HepG2 (cell line): ENCODE results near the gene FXR2. TPM values are rescaled to one million over a fixed set of nuclear protein-coding genes. Genes with fewer than 3 reads are reported as not detected.

Source experiments
- MTF2 ChIP-seq: sonication (generic); formaldehyde crosslinking; IDR thresholded peaks from 2 replicates; pipeline ENCODE4 v1.5.0; 2020; ENCODE audit warnings: missing genetic modification reagents, borderline replicate concordance
- NCOR1 ChIP-seq: fragments of 200-600 bp; sonication (generic); IDR thresholded peaks from 2 replicates; pipeline ENCODE4 v1.7.0; 2017; ENCODE audit warnings: antibody characterized with exemption, low read length, borderline replicate concordance
- NPAS2 ChIP-seq: sonication (generic); formaldehyde crosslinking; IDR thresholded peaks from 2 replicates; pipeline ENCODE4 v1.8.0; 2022; ENCODE audit warnings: mild to moderate bottlenecking, missing genetic modification reagents, borderline replicate concordance
- SAP130 ChIP-seq: IDR thresholded peaks from 2 replicates; pipeline ENCODE4 v1.6.1; 2016; ENCODE audit warnings: low read depth
- SMAD1 ChIP-seq: sonication (generic); formaldehyde crosslinking; IDR thresholded peaks from 2 replicates; pipeline ENCODE4 v1.4.0; 2020; ENCODE audit warnings: missing genetic modification reagents, low read depth, mild to moderate bottlenecking, borderline replicate concordance
- TCF7 ChIP-seq: sonication (generic); IDR thresholded peaks from 2 replicates; pipeline ENCODE4 v1.6.1; 2016; ENCODE audit warnings: antibody characterized with exemption, low read depth
- ZNF101 ChIP-seq: sonication (generic); formaldehyde crosslinking; IDR thresholded peaks from 2 replicates; pipeline ENCODE4 v1.4.0; 2020; ENCODE audit warnings: mild to moderate bottlenecking, low read depth, missing genetic modification reagents, borderline replicate concordance
- ZNF572 ChIP-seq: sonication (generic); formaldehyde crosslinking; IDR thresholded peaks from 2 replicates; pipeline ENCODE4 v1.5.1; 2020; ENCODE audit warnings: mild to moderate bottlenecking, missing genetic modification reagents
- ZNF709 ChIP-seq: sonication (generic); formaldehyde crosslinking; IDR thresholded peaks from 2 replicates; pipeline ENCODE4 v1.5.0; 2020; ENCODE audit warnings: mild to moderate bottlenecking, missing genetic modification reagents
- ZNF768 ChIP-seq: sonication (generic); formaldehyde crosslinking; IDR thresholded peaks from 2 replicates; pipeline ENCODE4 v1.4.0; 2020; ENCODE audit warnings: missing genetic modification reagents
- polyA plus RNA-seq, 8 experiments: library from polyadenylated mRNA; depleted of rRNA in 3 of 8; stranded (reverse) in 7 of 8; unstranded in 1 of 8; fragments of >200 nt; fragmentation: Illumina TruSeq in 4 of 8; extraction: Trizol in 4 of 8; gene quantifications; 2 replicates each; pipeline versions ENCODE4 v1.2.1 to v1.2.3, GENCODE V29; 2011 to 2016; ENCODE audit warnings: low read depth in 4 of 8, missing spikeins in 1 of 8, mixed read lengths in 1 of 8; ENCODE audit not compliant: insufficient read depth in 1 of 8
- total RNA-seq, 5 experiments: library from RNA; depleted of rRNA; stranded (reverse); fragments of >200 nt; fragmentation: Illumina TruSeq; extraction: Trizol; gene quantifications; 2 replicates each; pipeline ENCODE4 v1.2.3, GENCODE V29; 2016; ENCODE audit warnings: low read depth in 1 of 5
- TF ChIP-seq, protein P1 (sequence below): sonication (generic); formaldehyde crosslinking; IDR thresholded peaks from one replicate; pipeline ENCODE4 v1.5.1; 2020; ENCODE audit warnings: mild to moderate bottlenecking, missing genetic modification reagents; ENCODE audit errors: not compliant biosample characterization
- TF ChIP-seq, protein P2 (sequence below): sonication (generic); formaldehyde crosslinking; IDR thresholded peaks from 2 replicates; pipeline ENCODE4 v1.4.0; 2020; ENCODE audit warnings: missing genetic modification reagents, borderline replicate concordance
- TF ChIP-seq, protein P3 (sequence below): sonication (generic); formaldehyde crosslinking; conservative IDR thresholded peaks from 2 replicates; pipeline ENCODE4 v1.4.0; 2020; ENCODE audit warnings: mild to moderate bottlenecking, missing genetic modification reagents, moderate library complexity

Gene FXR2
- total and polyA plus RNA-seq, 2 of the 13 experiments (the other 11 are each of a cell fraction or from before 2014, with no cell fraction given) = 20.9 to 24.4 TPM

DNA sequence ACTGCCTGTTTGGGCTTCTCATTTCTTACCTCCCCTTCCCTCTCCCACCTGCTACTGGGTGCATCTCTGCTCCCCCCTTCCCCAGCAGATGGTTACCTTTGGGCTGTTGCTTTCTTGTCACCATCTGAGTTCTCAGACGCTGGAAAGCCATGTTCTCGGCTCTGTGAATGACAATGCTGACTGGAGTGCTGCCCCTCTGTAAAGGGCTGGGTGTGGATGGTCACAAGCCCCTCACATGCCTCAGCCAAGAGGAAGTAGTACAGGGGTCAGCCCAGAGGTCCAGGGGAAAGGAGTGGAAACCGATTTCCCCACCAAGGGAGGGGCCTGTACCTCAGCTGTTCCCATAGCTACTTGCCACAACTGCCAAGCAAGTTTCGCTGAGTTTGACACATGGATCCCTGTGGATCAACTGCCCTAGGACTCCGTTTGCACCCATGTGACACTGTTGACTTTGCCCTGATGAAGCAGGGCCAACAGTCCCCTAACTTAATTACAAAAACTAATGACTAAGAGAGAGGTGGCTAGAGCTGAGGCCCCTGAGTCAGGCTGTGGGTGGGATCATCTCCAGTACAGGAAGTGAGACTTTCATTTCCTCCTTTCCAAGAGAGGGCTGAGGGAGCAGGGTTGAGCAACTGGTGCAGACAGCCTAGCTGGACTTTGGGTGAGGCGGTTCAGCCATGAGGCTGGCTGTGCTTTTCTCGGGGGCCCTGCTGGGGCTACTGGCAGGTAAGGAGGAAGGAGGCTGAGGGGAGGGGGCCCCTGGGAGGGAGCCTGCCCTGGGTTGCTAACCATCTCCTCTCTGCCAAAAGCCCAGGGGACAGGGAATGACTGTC lies 35.5 kb downstream of the FXR2 start, which contains the start of gene CD68 (continued):
- TF ChIP-seq, protein P1, sequence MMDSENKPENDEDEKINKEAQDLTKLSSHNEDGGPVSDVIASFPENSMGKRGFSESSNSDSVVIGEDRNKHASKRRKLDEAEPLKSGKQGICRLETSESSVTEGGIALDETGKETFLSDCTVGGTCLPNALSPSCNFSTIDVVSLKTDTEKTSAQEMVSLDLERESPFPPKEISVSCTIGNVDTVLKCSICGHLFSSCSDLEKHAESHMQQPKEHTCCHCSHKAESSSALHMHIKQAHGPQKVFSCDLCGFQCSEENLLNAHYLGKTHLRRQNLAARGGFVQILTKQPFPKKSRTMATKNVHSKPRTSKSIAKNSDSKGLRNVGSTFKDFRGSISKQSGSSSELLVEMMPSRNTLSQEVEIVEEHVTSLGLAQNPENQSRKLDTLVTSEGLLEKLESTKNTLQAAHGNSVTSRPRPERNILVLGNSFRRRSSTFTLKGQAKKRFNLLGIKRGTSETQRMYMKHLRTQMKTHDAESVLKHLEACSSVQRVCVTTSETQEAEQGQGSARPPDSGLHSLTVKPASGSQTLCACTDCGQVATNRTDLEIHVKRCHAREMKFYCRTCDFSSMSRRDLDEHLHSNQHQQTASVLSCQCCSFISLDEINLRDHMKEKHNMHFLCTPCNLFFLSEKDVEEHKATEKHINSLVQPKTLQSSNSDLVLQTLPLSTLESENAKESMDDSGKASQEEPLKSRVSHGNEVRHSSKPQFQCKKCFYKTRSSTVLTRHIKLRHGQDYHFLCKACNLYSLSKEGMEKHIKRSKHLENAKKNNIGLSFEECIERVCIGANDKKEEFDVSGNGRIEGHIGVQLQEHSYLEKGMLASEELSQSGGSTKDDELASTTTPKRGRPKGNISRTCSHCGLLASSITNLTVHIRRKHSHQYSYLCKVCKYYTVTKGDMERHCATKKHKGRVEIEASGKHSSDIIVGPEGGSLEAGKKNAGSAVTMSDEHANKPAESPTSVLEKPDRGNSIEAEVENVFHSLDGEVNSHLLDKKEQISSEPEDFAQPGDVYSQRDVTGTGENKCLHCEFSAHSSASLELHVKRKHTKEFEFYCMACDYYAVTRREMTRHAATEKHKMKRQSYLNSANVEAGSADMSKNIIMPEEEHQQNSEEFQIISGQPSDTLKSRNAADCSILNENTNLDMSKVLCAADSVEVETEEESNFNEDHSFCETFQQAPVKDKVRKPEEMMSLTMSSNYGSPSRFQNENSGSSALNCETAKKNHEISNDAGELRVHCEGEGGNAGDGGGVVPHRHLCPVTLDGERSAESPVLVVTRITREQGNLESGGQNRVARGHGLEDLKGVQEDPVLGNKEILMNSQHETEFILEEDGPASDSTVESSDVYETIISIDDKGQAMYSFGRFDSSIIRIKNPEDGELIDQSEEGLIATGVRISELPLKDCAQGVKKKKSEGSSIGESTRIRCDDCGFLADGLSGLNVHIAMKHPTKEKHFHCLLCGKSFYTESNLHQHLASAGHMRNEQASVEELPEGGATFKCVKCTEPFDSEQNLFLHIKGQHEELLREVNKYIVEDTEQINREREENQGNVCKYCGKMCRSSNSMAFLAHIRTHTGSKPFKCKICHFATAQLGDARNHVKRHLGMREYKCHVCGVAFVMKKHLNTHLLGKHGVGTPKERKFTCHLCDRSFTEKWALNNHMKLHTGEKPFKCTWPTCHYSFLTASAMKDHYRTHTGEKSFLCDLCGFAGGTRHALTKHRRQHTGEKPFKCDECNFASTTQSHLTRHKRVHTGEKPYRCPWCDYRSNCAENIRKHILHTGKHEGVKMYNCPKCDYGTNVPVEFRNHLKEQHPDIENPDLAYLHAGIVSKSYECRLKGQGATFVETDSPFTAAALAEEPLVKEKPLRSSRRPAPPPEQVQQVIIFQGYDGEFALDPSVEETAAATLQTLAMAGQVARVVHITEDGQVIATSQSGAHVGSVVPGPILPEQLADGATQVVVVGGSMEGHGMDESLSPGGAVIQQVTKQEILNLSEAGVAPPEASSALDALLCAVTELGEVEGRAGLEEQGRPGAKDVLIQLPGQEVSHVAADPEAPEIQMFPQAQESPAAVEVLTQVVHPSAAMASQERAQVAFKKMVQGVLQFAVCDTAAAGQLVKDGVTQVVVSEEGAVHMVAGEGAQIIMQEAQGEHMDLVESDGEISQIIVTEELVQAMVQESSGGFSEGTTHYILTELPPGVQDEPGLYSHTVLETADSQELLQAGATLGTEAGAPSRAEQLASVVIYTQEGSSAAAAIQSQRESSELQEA (CRISPR knock-in tag) = no peak
- TF ChIP-seq, protein P2, sequence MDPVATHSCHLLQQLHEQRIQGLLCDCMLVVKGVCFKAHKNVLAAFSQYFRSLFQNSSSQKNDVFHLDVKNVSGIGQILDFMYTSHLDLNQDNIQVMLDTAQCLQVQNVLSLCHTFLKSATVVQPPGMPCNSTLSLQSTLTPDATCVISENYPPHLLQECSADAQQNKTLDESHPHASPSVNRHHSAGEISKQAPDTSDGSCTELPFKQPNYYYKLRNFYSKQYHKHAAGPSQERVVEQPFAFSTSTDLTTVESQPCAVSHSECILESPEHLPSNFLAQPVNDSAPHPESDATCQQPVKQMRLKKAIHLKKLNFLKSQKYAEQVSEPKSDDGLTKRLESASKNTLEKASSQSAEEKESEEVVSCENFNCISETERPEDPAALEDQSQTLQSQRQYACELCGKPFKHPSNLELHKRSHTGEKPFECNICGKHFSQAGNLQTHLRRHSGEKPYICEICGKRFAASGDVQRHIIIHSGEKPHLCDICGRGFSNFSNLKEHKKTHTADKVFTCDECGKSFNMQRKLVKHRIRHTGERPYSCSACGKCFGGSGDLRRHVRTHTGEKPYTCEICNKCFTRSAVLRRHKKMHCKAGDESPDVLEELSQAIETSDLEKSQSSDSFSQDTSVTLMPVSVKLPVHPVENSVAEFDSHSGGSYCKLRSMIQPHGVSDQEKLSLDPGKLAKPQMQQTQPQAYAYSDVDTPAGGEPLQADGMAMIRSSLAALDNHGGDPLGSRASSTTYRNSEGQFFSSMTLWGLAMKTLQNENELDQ (CRISPR knock-in tag) = peak; percentile 19; the same call in 1 of the 2 replicates
- TF ChIP-seq SMAD1 (CRISPR knock-in tag) (no peak), ZNF709 (CRISPR knock-in tag) (peak; percentile 88; the same call in 1 of the 2 replicates), TCF7 (no peak), NPAS2 (CRISPR knock-in tag) (no peak), ZNF101 (CRISPR knock-in tag) (no peak), ZNF572 (CRISPR knock-in tag) (peak; percentile 60; the same call in 1 of the 2 replicates), ZNF768 (0 out of 2 replicates have a peak, but pooled peaks have one; percentile 5), SAP130 (CRISPR knock-in tag) (peak; percentile 99), NCOR1 (no peak; the same call in 1 of the 2 replicates), MTF2 (CRISPR knock-in tag) (no peak)
- TF ChIP-seq, protein P3, sequence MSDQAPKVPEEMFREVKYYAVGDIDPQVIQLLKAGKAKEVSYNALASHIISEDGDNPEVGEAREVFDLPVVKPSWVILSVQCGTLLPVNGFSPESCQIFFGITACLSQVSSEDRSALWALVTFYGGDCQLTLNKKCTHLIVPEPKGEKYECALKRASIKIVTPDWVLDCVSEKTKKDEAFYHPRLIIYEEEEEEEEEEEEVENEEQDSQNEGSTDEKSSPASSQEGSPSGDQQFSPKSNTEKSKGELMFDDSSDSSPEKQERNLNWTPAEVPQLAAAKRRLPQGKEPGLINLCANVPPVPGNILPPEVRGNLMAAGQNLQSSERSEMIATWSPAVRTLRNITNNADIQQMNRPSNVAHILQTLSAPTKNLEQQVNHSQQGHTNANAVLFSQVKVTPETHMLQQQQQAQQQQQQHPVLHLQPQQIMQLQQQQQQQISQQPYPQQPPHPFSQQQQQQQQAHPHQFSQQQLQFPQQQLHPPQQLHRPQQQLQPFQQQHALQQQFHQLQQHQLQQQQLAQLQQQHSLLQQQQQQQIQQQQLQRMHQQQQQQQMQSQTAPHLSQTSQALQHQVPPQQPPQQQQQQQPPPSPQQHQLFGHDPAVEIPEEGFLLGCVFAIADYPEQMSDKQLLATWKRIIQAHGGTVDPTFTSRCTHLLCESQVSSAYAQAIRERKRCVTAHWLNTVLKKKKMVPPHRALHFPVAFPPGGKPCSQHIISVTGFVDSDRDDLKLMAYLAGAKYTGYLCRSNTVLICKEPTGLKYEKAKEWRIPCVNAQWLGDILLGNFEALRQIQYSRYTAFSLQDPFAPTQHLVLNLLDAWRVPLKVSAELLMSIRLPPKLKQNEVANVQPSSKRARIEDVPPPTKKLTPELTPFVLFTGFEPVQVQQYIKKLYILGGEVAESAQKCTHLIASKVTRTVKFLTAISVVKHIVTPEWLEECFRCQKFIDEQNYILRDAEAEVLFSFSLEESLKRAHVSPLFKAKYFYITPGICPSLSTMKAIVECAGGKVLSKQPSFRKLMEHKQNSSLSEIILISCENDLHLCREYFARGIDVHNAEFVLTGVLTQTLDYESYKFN (CRISPR knock-in tag) = peak; percentile 85
